ENCODE measurements around the gene RRP9.

Gene RRP9

DNA sequence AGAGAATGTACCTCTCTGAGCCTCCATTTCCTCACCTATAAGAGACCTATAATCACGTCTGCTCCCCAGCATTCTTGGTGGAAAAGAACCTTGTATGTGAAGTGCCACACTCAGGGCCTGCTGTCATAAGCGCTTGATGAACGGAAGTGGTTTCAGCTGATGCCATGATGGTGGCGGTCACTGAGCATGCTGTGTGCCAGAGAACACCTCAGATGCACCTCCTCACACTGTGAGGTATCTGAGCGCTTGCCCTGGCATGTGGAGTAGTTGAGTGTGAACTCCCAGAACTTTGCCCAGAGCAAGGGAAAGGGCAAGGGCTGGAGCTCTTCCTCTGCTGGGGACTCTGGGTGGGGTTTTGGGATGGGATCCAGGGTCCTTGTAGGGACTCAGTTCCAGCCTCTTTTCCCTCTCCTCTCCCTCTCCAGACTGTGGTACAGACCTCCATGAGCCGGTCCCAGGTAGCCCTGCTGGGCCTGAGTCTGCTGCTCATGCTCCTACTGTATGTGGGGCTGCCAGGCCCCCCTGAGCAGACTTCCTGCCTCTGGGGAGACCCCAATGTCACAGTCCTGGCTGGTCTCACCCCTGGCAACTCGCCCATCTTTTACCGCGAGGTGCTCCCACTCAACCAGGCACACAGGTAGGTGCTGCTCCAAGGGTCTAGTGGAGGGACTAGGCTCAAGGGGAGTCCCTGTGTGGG, 35.9 kb upstream of the RRP9 start:
- Histone ChIP-seq H4K20me1 (ENCODE audit: insufficient read depth) (no peaks in the 10 kb centered on the region), H3K4me2 (no peak overlapping the region), H3K27me3 (ENCODE audit: insufficient read depth, low read depth) (no peaks in the 10 kb centered on the region), H3K27ac (no peak overlapping the region), H3K36me3 (ENCODE audit: insufficient read depth) (no peaks in the 10 kb centered on the region), H3K79me2 (ENCODE audit: insufficient read depth, low read depth) (0 out of 2 replicates have a peak, but pooled peaks cover 5% of the 10 kb centered on the region), H2AFZ (ENCODE audit: low read depth) (no peak overlapping the region), H3K9ac (no peak overlapping the region), H3K4me3 (IDR thresholded peaks at IDR 0.05; ENCODE audit: insufficient read depth, low read depth, low read length) (no peak overlapping the region), H3K4me1 (ENCODE audit: low read depth, poor library complexity, severe bottlenecking) (peaks cover 15% of the 10 kb centered on the region)
- TF ChIP-seq, protein P1, sequence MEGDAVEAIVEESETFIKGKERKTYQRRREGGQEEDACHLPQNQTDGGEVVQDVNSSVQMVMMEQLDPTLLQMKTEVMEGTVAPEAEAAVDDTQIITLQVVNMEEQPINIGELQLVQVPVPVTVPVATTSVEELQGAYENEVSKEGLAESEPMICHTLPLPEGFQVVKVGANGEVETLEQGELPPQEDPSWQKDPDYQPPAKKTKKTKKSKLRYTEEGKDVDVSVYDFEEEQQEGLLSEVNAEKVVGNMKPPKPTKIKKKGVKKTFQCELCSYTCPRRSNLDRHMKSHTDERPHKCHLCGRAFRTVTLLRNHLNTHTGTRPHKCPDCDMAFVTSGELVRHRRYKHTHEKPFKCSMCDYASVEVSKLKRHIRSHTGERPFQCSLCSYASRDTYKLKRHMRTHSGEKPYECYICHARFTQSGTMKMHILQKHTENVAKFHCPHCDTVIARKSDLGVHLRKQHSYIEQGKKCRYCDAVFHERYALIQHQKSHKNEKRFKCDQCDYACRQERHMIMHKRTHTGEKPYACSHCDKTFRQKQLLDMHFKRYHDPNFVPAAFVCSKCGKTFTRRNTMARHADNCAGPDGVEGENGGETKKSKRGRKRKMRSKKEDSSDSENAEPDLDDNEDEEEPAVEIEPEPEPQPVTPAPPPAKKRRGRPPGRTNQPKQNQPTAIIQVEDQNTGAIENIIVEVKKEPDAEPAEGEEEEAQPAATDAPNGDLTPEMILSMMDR (conservative IDR thresholded peaks at IDR 0.05; ENCODE audit: low read depth, low read length), result no peak

DNA sequence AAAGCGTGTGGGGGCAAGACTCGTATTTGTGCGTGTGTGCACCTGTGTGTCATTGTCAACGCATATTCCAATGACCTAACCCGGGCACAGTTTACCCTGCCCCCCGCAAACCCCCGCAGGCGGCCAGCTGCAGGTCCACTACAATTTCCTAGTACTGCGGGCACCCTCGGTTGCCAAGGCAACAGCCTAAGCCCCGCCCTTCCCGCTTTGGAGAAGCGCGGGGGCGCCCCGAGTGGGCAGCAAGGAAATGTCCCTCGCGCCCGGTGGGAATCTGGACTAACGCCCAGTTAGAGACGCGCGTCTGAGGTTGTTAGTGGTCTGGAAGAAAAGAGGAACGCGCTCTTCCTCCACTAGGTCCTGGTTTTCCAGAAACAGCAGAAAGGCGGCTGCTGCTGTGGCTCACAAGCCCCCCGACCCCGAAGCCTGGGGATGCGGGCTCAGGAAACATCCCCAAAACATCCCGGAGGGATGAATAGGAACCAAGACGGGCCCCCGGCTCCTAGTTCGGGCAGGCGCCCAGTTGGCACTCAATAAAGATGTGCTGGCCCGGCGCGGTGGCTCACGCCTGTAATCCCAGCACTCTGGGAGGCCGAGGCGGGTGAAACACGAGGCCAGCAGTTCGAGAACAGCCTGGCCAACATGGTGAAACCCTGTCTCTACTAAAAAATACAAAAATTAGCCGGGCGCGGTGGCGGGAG, 34.3 kb upstream of the RRP9 start:
- TF ChIP-seq, protein P1 (conservative IDR thresholded peaks at IDR 0.05; ENCODE audit: low read depth, low read length), result no peak
- H3K27ac ChIP-seq, result no peak overlapping the region
- H3K36me3 ChIP-seq (ENCODE audit: insufficient read depth), result no peaks in the 10 kb centered on the region
- H3K4me1 ChIP-seq (ENCODE audit: low read depth, poor library complexity, severe bottlenecking), result peaks cover 12% of the 10 kb centered on the region
- H4K20me1 ChIP-seq (ENCODE audit: insufficient read depth), result no peaks in the 10 kb centered on the region
- no peak overlapping the region for H2AFZ ChIP-seq (ENCODE audit: low read depth)
- H3K9ac ChIP-seq, result no peak overlapping the region
- 0 out of 2 replicates have a peak, but pooled peaks cover 5% of the 10 kb centered on the region for H3K79me2 ChIP-seq (ENCODE audit: insufficient read depth, low read depth)
- H3K4me3 ChIP-seq (IDR thresholded peaks at IDR 0.05; ENCODE audit: insufficient read depth, low read depth, low read length), result no peak overlapping the region
- H3K4me2 ChIP-seq, result peak overlapping the region; percentile 82
- H3K27me3 ChIP-seq (ENCODE audit: insufficient read depth, low read depth), result no peaks in the 10 kb centered on the region

DNA sequence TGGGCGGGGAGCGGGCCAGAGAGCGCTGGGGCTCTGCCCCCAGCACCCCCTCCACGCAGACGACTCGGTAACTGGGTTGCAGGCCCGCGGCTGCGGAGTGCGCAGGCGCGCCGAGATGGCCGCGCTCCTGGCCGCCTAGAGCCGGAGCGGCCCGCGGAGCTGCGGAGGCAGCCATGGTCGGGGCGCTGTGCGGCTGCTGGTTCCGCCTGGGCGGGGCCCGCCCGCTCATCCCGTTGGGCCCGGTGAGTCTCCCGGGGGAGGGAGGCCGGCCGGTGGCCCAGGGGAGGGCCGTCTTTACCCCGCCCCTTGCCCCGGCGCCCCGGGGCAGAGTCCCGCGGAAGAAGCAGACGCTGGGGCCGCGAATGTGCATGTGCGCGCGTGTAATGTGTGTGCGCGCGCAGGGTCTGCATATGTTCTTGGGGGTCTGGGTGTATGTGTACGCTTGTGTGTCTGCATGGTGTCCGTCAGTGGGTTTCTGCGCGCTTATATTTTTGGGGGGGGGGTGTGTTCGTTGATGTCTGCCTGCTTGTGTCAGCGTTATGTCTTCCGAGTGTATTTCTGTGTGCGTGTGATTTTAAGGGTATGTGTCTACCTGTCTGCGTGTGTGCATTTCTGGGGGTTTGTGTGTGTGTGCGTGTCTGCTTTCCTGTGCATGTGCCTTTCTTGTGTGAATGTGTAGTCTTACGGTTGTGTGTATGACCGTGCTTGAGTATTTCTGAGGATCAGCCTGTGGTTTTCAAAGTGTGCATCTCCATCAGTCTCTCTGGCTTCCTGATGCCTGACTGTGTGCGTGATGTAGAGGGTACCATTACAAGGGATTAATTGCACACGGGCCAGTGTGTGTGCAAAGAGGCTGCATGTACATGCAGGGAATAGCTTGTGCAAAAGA, 33.5 kb upstream of the RRP9 start, which contains the start of gene ABHD14A:
TSS of gene ABHD14A (plus strand) at position 102 of the 889 bp plus-strand sequence. CDS start at position 174, 72 bp downstream.
- TF ChIP-seq, protein P1 (conservative IDR thresholded peaks at IDR 0.05; ENCODE audit: low read depth, low read length), result no peak
- H3K4me1 ChIP-seq (ENCODE audit: low read depth, poor library complexity, severe bottlenecking), result peaks cover 12% of the 10 kb centered on the region
- no peak within 1 kb of the TSS for H3K4me3 ChIP-seq (IDR thresholded peaks at IDR 0.05; ENCODE audit: insufficient read depth, low read depth, low read length)
- H3K79me2 ChIP-seq (ENCODE audit: insufficient read depth, low read depth), result 0 out of 2 replicates have a peak, but pooled peaks cover 5% of the 10 kb centered on the region
- H2AFZ ChIP-seq (ENCODE audit: low read depth), result peak within 1 kb of the TSS; percentile 76
- H3K9ac ChIP-seq, result peak within 1 kb of the TSS; percentile 69
- H3K27ac ChIP-seq, result peak within 1 kb of the TSS; percentile 57
- no peaks in the 10 kb centered on the region for H3K36me3 ChIP-seq (ENCODE audit: insufficient read depth)
- H4K20me1 ChIP-seq (ENCODE audit: insufficient read depth), result no peaks in the 10 kb centered on the region
- H3K4me2 ChIP-seq, result peak within 1 kb of the TSS; percentile 82
- no peaks in the 10 kb centered on the region for H3K27me3 ChIP-seq (ENCODE audit: insufficient read depth, low read depth)

DNA sequence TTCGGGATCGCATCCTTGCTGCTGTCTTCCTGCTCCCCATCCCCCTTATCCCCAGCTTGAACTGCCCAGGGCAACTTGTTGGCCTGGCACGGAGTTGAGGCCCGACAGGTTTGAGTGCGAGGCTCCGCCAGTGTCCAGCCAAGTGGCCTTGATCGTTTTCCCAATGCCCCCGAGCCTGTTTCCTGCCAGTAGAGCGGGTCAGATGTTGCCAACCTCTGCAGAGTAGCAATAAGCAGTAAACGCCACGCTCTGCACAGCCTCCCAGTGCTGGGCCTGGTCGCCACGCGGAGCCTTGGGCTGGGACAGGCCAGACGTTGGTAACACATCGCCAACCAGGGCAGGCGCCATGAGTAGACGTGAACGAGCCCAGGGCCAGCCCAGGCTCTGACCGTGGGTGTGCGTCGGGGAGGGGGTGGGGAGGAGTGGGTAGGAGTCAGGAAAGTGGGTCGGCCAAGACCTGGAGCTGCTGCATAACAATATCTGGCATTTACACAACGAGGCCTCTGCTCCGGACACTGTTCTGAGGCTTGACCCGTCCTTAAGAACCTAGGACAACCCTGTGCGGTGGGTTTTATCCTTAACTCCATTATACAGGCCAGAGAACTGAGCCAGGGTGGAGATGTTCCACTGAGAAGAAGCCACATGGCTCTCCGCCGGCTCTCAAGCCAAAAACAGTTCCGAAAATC, 32.7 kb upstream of the RRP9 start:
- H3K79me2 ChIP-seq (ENCODE audit: insufficient read depth, low read depth), result 0 out of 2 replicates have a peak, but pooled peaks cover 5% of the 10 kb centered on the region
- H4K20me1 ChIP-seq (ENCODE audit: insufficient read depth), result no peaks in the 10 kb centered on the region
- peak overlapping the region; percentile 67 for H3K9ac ChIP-seq
- H3K36me3 ChIP-seq (ENCODE audit: insufficient read depth), result no peaks in the 10 kb centered on the region
- peak overlapping the region; percentile 82 for H3K4me2 ChIP-seq
- H3K27me3 ChIP-seq (ENCODE audit: insufficient read depth, low read depth), result no peaks in the 10 kb centered on the region
- TF ChIP-seq, protein P1 (conservative IDR thresholded peaks at IDR 0.05; ENCODE audit: low read depth, low read length), result peak; percentile 45
- H3K27ac ChIP-seq, result peak overlapping the region; percentile 57
- peaks cover 12% of the 10 kb centered on the region for H3K4me1 ChIP-seq (ENCODE audit: low read depth, poor library complexity, severe bottlenecking)
- peak overlapping the region; percentile 76 for H2AFZ ChIP-seq (ENCODE audit: low read depth)
- H3K4me3 ChIP-seq (IDR thresholded peaks at IDR 0.05; ENCODE audit: insufficient read depth, low read depth, low read length), result no peak overlapping the region

Measured in KMS-11 (cell line).